GM19239 (cell line): ENCODE measurements around the gene CBX2.
"Not testable (repeated sequence)": the region's sequence is repeated elsewhere in the genome, so short reads cannot be mapped to it uniquely, and the experiment has no call there.

ENCODE experiments used
- DNase-seq: peaks from one replicate; pipeline ENCODE4 v3.0.0; 2011; ENCODE audit warnings: low spot score; ENCODE audit not compliant: insufficient read length
- FAIRE-seq: peaks from 2 replicates; lab custom pipeline; 2011; peaks lifted over from hg19 to GRCh38; lab: Jason Lieb, UNC

CBX2 gene

DNA sequence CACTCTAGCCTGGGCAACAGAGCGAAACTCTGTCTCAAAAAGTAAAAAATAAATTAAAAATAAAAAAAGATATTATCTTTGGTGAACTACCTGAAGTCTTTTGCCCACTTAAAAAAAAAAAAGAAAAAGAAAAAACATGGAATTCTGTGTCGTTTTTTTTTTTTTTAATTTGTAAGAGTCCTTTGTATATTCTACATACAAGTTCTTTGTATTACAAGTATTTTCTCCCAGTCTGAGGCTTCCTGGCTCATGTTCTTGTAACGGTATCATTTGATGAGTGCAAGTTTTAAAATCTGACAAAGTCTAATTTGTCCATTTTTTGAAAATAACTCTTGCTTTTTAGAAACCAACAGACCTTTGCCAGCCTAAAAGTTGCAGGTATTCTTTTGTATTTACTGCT, 12.2 kb upstream of the CBX2 start:
- DNase-seq: no peak
- FAIRE-seq: no peak

GRCh38 chr17:79769570-79770506, 8.1 kb upstream of the CBX2 start:
- FAIRE-seq: no peak
- DNase-seq: no peak

DNA sequence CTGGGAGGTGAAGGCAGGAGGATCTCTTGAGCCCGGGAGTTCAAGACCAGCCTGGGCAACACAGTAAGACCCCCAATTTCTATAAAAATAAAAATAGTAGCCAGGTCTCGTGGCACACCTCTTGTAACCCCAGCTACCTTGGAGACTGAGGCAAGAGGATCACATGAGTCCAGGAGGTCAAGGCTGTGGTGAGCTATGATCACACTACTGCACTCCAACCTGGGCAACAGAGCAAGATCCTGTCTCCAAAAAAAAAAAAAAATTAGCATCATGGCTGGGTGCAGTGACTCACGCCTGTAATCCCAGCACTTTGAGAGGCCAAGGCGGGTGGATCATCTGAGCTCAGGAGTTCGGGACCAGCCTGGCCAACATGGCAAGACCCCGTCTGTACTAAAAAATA, 6.7 kb upstream of the CBX2 start:
- FAIRE-seq: no peak
- DNase-seq: no peak

- not testable (repeated sequence) for DNase-seq, FAIRE-seq
These were observed 5.2 kb upstream of the CBX2 start for GRCh38 chr17:79772726-79773125.

DNA sequence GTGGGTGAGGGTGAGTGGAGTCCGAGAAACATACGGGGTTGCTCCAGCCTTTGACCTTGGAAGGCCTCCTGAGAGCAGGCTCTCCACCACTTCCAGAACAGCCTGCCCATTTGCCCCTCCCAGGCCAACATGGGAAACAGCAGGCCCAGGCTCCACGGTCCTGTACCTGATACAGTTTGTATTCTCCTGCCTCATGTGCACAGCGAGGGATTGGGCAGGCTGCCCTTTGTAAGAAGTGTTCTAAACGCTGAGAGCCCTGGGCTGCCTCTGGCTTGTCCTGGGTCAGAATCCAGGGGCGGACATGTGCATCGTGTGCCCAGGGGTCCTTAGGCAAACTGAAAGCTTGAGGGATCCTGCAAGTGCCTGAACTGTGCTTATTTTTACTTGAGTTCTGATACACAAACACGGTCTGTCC, 3.4 kb upstream of the CBX2 start:
- DNase-seq (no peak), FAIRE-seq (no peak)

DNA sequence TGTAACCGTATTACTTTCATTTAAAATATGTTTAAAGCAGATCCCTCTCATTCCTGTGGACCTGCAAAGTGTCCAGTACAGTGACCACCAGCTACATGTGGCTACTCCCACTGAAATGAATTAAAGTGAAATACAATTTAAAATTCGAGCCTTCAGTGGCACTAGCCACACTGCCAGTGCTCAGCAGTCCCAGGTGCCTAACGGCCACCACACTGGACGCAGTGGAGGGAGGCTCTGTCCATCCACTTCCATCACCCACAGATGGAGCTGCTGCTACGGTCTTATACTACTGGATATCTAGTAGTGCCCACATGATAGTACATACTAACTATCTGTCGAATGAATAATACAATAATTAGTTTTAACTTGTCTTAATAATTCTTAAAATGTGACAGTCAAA, 2.3 kb upstream of the CBX2 start:
- no peak for DNase-seq
- no peak for FAIRE-seq

DNA sequence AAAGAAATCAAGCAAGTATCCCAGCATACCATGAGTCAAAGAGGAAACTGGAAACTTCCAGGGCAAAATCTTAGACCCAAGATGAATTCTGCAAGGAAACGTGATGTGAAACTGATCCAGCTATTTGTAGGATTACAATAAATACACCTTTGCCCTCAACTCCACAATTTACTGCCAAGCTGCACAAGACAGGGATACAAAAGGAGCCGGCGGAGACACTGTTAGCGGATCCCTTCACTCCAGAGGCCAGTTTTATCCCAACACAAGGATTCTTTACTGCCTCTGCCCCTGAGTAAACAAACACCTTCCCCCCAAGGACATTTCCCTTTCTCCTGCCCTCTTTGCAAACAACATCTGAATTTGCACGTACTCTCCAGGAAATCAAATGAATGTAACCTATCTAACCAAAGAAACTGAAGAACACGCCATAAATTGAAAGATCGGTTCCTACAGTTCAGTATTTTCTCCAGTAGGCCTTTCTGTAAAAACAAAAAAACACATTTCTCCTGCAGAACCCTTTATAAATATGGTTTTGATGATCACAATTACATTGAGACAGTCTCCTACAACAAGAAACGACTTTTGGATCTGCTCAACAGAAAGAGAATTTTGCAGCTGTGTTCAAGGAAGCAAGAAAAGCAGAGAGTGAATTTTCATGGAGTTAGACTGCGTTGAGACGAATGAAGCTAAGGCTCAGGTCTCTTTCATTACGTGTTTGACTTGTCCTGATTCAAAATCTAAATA, 1.4 kb upstream of the CBX2 start:
- no peak for FAIRE-seq
- DNase-seq: no peak

DNA sequence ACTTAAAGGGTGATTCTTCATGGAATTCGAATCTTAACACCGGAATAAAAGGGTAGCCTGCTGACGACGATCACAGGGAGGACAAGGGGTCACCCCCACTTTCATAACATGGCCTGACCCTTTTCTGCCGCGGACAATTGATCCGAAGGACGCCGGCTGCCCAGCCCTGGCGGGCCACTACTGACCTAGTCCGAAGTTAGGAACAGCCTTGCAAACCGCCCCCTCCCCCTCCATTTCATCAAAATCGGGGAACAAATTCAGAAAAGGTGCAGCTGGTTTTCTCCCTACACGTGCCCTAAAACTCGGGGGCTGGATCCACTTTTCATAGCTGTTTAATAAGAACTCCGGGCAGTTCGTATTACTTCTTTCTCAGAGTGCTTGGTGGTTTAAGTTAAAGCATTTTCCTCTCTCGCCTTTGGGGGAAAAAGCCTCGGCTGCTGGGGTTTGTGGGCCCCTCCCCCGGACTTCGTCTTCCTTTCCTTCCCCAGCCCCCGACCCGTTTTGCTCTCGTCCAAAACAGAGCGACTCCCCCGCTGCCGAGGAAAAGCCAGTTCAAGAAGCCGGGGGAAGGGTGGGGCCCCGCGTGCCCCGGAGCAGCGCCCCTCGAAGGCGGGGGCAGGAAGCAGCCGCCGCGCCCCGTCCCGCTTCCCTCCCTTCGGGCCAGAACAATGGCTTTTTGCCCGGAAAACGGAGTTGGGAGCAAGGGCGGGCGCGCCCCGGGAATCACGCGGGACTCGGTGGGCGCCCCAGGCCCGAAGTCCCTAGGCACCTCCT, 641 bp upstream of the CBX2 start:
- DNase-seq (no peak), FAIRE-seq (no peak)

DNA sequence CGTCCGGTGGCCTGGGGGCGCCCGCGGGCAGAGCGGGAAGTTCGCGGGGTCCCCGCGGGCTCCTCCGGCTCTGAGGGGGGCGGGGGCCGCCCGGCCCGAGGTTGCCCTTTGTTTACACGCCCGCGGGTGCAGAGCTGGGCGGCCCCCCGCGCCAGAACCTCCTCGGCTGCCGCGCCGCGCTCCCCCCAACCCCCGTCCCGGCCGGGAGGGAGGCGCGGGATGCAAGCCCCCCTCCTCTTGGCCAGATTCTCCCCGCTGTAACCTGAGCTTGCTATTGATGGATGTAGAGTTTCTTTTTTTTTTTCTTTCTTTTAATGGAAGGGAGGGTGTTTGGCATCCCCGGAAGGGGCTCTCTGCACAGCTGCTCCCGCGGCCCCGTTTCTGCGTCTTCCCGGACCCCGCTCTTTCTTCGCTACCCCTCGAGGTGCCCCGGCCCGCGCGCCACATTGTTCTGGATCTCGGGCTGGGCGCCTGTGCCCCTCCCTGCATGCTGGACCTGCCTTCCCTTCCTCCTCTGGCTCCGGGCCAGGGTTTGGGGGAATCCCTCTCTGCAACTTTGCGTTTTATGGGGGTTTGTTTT, 646 bp downstream of the CBX2 start:
- FAIRE-seq (no peak), DNase-seq (no peak)

- no peak for FAIRE-seq
- no peak for DNase-seq
These were observed 1.2 kb downstream of the CBX2 start for GRCh38 chr17:79779084-79779529.

DNA sequence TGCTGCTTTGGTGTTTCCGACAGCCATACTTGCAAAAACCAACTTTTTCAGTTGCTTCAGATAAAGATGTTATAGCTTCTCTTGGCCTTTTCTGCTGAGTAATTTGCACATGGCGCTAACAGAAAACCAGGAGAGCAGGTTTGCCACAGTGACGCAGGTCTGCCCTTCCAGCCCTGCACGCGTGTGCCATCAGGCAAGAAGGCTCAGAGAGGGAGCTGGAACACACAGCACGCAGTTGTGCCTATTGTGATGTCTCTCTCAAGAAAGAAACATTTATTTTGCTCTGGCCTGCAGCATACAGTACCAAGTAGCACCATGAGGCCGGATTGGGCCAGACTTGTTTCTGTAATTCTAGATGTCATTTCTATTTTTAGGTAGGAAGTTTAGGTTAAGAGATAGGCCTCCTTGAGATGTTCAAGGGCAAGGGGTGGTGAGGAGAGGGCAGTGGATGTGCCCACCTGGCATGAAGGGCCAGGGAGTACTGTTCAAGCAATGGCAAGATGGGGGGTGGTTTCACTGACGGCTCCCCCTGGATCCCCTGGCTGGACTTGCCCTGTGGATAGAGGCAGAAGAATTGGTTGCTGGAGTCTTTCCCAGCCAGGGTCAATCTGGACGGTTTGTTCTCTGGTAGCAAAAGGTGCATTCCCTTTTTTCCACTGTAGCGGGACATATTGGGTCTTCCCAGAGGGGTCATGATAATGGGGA, 1.9 kb downstream of the CBX2 start:
- no peak for FAIRE-seq
- no peak for DNase-seq

- FAIRE-seq (no peak), DNase-seq (no peak)
These were observed 3.2 kb downstream of the CBX2 start for GRCh38 chr17:79781012-79781650.

GRCh38 chr17:79781736-79782575, 4.0 kb downstream of the CBX2 start:
- no peak for FAIRE-seq
- no peak for DNase-seq

GRCh38 chr17:79783891-79784290, 5.9 kb downstream of the CBX2 start:
- DNase-seq: no peak
- FAIRE-seq: no peak

DNA sequence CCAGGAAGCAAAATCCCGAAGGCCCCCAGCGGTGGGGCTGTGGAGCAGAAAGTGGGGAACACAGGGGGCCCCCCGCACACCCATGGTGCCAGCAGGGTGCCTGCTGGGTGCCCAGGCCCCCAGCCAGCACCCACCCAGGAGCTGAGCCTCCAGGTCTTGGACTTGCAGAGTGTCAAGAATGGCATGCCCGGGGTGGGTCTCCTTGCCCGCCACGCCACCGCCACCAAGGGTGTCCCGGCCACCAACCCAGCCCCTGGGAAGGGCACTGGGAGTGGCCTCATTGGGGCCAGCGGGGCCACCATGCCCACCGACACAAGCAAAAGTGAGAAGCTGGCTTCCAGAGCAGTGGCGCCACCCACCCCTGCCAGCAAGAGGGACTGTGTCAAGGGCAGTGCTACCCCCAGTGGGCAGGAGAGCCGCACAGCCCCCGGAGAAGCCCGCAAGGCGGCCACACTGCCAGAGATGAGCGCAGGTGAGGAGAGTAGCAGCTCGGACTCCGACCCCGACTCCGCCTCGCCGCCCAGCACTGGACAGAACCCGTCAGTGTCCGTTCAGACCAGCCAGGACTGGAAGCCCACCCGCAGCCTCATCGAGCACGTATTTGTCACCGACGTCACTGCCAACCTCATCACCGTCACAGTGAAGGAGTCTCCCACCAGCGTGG, 6.5 kb downstream of the CBX2 start:
- DNase-seq: no peak
- no peak for FAIRE-seq

DNA sequence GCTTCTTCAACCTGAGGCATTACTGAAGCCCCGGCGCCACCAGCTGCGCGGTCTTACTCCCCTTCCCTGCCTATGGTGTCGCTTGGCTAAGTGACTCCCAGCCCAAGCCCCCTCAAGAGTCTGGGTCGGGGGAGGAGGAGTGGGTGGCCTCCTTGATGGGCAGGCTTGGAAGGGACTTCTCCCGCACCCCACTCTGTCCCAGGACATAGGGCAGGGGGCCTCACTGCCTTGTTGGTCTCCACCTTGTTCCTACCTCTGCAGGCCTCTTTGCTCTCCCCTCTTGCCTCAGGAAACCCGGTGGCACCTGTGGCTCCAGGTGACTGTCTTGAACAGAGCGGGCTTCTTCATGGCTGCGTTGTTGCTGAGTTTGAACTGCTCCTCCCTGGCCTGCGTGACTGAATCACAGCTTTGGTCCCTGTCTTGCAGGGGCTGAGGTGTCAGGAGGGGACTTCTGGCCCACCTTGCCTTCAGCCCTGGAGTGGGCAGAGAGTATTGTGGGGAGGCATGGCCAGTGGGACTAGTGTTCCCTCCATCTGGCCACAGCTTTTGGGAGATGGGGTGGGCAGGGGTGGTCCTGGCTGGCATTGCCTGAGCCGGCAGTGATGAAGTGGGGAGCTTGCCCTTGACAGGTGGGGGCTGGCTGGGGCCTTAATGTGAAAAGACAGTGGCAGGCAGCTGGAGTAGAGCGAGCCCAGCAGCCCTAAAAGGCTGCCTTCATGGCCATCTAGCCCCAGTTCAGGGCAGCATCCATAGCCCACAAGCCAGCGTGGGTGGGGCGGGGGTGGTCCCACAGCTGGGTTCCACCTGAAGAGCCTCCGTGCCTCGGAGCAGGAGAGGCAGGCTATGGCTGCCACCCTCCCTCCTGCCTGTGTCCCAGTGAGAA, 7.3 kb downstream of the CBX2 start:
- DNase-seq (no peak), FAIRE-seq (no peak)
